Body of pancreas (tissue), 4 donors: ENCODE measurements around the gene ILRUN.
"Not testable (repeated sequence)": the region's sequence is repeated elsewhere in the genome, so short reads cannot be mapped to it uniquely, and the experiment has no call there.

Experiments
- CTCF ChIP-seq, 7 experiments: fragments of 450-650 bp in 4 of 7; fragments of 200-600 bp in 3 of 7; sonication (generic) in 3 of 7; IDR thresholded peaks; one replicate each; pipeline ENCODE4 v1.5.1; 2016 to 2019; ENCODE audit warnings: antibody characterized with exemption in 7 of 7
- POLR2A ChIP-seq, 3 donors: fragments of 450-650 bp; IDR thresholded peaks; one replicate each; pipeline ENCODE4 v1.6.1; 2016; ENCODE audit warnings: antibody characterized with exemption in 3 of 3, mild to moderate bottlenecking in 2 of 3

- TF ChIP-seq CTCF, POLR2A (IDR thresholded peaks at IDR 0.05): not testable (repeated sequence)
Observed at GRCh38 chr6:34657979-34658480, 38.5 kb downstream of the ILRUN start.
